ENCODE results near the gene CCDC86. TPM values are rescaled to one million over a fixed set of nuclear protein-coding genes. Genes with fewer than 3 reads are reported as not detected.

The CCDC86 gene
- total RNA-seq, 1 donor: 12.0 TPM

DNA sequence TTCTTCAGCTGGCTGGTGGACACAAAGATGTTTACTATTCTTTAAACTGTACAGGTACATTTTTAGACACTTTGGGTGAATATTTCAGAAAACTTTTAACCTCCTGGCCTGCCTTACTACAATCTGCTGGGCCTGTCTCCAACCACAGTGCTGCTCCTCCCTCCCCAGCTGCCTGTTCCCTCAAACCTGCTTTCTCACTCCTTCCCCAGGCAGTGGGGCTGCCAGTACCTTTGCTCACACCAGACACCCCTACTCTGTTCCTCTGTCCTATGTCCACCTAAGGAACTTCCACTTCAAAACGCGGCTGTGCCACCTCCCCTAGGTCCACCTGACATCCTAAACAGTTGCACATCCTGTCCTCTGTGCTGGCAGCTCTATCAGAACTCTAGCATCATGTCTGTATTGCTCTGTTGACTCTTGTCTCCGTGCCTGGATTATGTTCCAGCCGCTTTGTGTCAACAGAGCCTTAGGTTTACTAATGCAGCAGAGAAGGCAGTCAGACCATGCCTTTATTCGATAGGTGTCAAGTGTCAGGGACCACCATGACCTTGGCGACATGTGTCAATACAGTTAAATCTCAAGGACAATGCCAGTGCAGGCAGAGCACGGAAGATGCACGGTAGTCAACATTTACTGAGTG is 38.9 kb downstream of the CCDC86 start:
- H3K4me3 ChIP-seq (ENCODE audit: low read depth, low read length): no peak overlapping the region
- no peak for TF ChIP-seq CTCF (IDR thresholded peaks at IDR 0.05; ENCODE audit: insufficient read depth, low read length)
- no peak for DNase-seq (ENCODE audit: low read depth)

- no peak overlapping the region for H3K4me3 ChIP-seq (ENCODE audit: low read depth, low read length)
- DNase-seq (ENCODE audit: low read depth): peak; percentile 57
- TF ChIP-seq CTCF (IDR thresholded peaks at IDR 0.05; ENCODE audit: insufficient read depth, low read length): peak; percentile 70
These were observed 45.6 kb downstream of the CCDC86 start for GRCh38 chr11:60887556-60887955.

DNA sequence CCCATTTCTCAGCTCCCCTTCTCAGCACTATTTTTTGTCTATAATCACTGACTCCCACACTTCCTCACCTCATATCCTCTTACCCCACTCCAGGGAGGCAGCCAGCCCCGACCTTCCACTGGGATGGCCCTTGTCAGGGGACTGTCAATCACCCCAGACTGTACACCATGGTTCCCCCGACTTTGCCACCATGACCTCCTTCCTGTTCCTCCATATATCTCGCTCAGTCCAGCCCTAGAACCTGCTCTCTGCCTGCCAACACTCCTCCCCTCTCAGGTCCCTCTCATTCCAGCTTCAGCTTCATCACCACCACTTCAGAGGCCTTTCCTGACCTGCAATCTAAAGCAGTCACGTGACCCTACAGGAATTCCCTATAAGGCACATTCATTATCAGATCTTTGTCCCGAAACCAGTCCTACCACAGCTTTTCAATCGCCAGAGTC is 48.0 kb downstream of the CCDC86 start:
- no peak for TF ChIP-seq CTCF (IDR thresholded peaks at IDR 0.05; ENCODE audit: insufficient read depth, low read length)
- no peak for DNase-seq (ENCODE audit: low read depth)
- no peak overlapping the region for H3K4me3 ChIP-seq (ENCODE audit: low read depth, low read length)

- no peak for DNase-seq (ENCODE audit: low read depth)
- TF ChIP-seq CTCF (IDR thresholded peaks at IDR 0.05; ENCODE audit: insufficient read depth, low read length): no peak
- H3K4me3 ChIP-seq (ENCODE audit: low read depth, low read length): no peak overlapping the region
These were observed 48.8 kb downstream of the CCDC86 start for GRCh38 chr11:60890696-60891095.

DNA sequence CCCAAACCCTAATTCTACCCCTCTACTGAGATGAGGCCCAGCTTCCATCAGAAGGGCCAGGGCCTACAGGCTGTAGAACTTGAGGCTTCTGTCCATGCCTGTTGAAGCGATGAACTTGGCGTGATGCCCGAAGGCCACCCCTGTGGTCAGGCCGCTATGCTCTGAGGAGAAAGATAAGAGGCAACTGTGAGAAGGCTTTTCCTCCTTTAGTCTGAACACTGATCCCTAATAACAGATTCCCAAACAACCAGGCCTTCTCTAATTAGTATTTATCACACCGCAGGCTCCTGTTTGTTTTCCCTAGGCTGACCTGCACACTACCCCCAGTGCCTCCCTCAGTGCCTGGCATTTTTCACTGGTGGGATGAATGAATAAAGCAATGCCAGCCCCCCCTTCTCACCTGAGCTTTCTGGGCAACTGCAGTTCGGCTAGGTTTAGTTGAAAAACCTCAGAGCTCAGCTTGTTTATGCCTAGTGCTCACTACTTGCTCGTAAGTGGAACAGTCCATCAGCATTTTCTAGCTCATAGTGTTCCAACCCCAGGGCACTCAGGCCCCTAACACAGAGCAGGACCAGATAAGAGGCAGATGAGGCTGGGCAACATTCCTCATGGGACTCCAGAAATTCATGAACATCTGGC is 49.3 kb downstream of the CCDC86 start:
- DNase-seq (ENCODE audit: low read depth): no peak
- H3K4me3 ChIP-seq (ENCODE audit: low read depth, low read length): no peak overlapping the region
- no peak for TF ChIP-seq CTCF (IDR thresholded peaks at IDR 0.05; ENCODE audit: insufficient read depth, low read length)

DNA sequence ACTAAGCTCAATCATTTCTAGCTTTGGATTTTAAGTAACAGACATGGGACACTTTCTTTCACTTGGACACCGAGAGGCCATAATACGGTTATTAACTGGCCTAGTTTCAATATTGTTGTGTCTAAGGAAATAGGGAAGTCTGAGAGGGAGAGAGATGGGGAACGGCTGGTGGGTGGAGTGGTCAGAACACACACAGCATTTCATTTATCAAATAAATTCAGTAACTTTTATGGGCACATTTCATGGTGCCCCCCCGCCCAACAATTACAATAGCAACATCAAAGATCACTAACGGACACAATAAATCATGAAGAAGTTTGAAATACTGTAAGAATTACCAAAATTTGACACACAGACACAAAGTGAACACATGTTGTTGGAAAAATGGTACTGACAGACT is 53.8 kb downstream of the CCDC86 start:
- no peak overlapping the region for H3K4me3 ChIP-seq (ENCODE audit: low read depth, low read length)
- no peak for DNase-seq (ENCODE audit: low read depth)
- TF ChIP-seq CTCF (IDR thresholded peaks at IDR 0.05; ENCODE audit: insufficient read depth, low read length): no peak

All from fibroblast of the aortic adventitia (primary cell).